ENCODE measurements around the gene ZNF536. TPM values are rescaled to one million over a fixed set of nuclear protein-coding genes. Genes with fewer than 3 reads are reported as not detected.

ZNF536 gene
- total RNA-seq, 4 donors from 2014 or later = 0.44 to 7.4 (median 0.88) TPM

GRCh38 chr19:30338041-30338456, 34.1 kb upstream of the ZNF536 start:
- TF ChIP-seq POLR2A (IDR thresholded peaks at IDR 0.05) (no peak), CTCF (IDR thresholded peaks at IDR 0.05) (no peak)
- Histone ChIP-seq H3K9me3 (no peaks in the 10 kb centered on the region), H3K27me3 (no peaks in the 10 kb centered on the region), H3K4me3 (no peak overlapping the region), H3K27ac (no peak overlapping the region), H3K36me3 (no peaks in the 10 kb centered on the region), H3K4me1 (peaks cover 0 to 13% (median 0%) of the 10 kb centered on the region in 3 donors)
- WGBS, 2 donors = 82 to 87% methylated on average over 3 of the region's 3 CpGs
- DNase-seq = no peak
- intact Hi-C loops (cut with DNase I) = no loop called here

- 90% methylated on average over 2 of the region's 12 CpGs; no CpG with 5 or more reads in 1 of the 2 donors for WGBS, 2 donors
- Histone ChIP-seq H3K27me3 (no peaks in the 10 kb centered on the region), H3K4me3 (no peak overlapping the region), H3K4me1 (peaks cover 0 to 13% (median 0%) of the 10 kb centered on the region in 3 donors), H3K27ac (no peak overlapping the region), H3K9me3 (no peaks in the 10 kb centered on the region), H3K36me3 (no peaks in the 10 kb centered on the region)
- DNase-seq = no peak
- intact Hi-C loops (cut with DNase I) = no loop called here
- no peak for TF ChIP-seq POLR2A (IDR thresholded peaks at IDR 0.05)
- TF ChIP-seq CTCF (IDR thresholded peaks at IDR 0.05) = no peak
These were observed 33.1 kb upstream of the ZNF536 start for GRCh38 chr19:30338878-30339623.

GRCh38 chr19:30339624-30340525, 32.3 kb upstream of the ZNF536 start:
- DNase-seq = no peak
- intact Hi-C loops (cut with DNase I) = no loop called here
- Histone ChIP-seq H3K27me3 (no peaks in the 10 kb centered on the region), H3K4me1 (peaks cover 0 to 13% (median 0%) of the 10 kb centered on the region in 3 donors), H3K9me3 (no peaks in the 10 kb centered on the region), H3K36me3 (no peaks in the 10 kb centered on the region), H3K27ac (peak overlapping the region in 2 of 4 donors; percentile 2 to 39), H3K4me3 (no peak overlapping the region)
- 63 to 78% methylated on average over 8 to 11 of the region's 14 CpGs for WGBS, 2 donors
- TF ChIP-seq POLR2A (IDR thresholded peaks at IDR 0.05) (no peak), CTCF (IDR thresholded peaks at IDR 0.05) (no peak)

GRCh38 chr19:30340771-30341561, 31.2 kb upstream of the ZNF536 start:
- Histone ChIP-seq H3K4me3 (no peak overlapping the region), H3K27ac (peak overlapping the region in 3 of 4 donors; percentile 8 to 39 (median 39)), H3K9me3 (no peaks in the 10 kb centered on the region), H3K27me3 (no peaks in the 10 kb centered on the region), H3K36me3 (no peaks in the 10 kb centered on the region), H3K4me1 (peaks cover 0 to 13% (median 0%) of the 10 kb centered on the region in 3 donors)
- intact Hi-C loops (cut with DNase I) = no loop called here
- no peak for DNase-seq
- 34 to 47% methylated on average over 11 of the region's 11 CpGs for WGBS, 2 donors
- no peak for TF ChIP-seq CTCF (IDR thresholded peaks at IDR 0.05)
- TF ChIP-seq POLR2A (IDR thresholded peaks at IDR 0.05) = no peak

Data from esophagus squamous epithelium (tissue), 5 donors.